Activated T-cell treated with anti-CD3 and anti-CD28 coated beads, Interleukin-2, amount 50 U/mL, for 24 hours (primary cell): ENCODE results near the gene RANBP1.
"Not testable (repeated sequence)": the region's sequence is repeated elsewhere in the genome, so short reads cannot be mapped to it uniquely, and the experiment has no call there.

Source experiments
- DNase-seq: peaks from one replicate; pipeline ENCODE4 v3.0.0-alpha.2; 2020
- H3K27ac Mint-ChIP-seq: 2 replicates; pipeline ENCODE4 v1.8.0; 2020; ENCODE audit warnings: mild to moderate bottlenecking, mixed read lengths
- H3K27me3 Mint-ChIP-seq: 2 replicates; pipeline ENCODE4 v1.8.0; 2020; ENCODE audit warnings: mixed read lengths
- H3K36me3 Mint-ChIP-seq: 2 replicates; pipeline ENCODE4 v1.8.0; 2020; ENCODE audit warnings: low read depth, mixed read lengths
- H3K4me1 Mint-ChIP-seq: 2 replicates; pipeline ENCODE4 v1.8.0; 2020; ENCODE audit warnings: low read depth, mixed read lengths
- H3K4me3 Mint-ChIP-seq: 2 replicates; pipeline ENCODE4 v1.8.0; 2020; ENCODE audit warnings: mild to moderate bottlenecking, moderate library complexity, mixed read lengths
- H3K9me3 Mint-ChIP-seq: 2 replicates; pipeline ENCODE4 v1.8.0; 2020; ENCODE audit warnings: mixed read lengths

The RANBP1 gene

GRCh38 chr22:20115691-20116375 lies at the start of gene RANBP1:
RANBP1 (plus strand) TSS chr22:20116104; CDS start chr22:20116185, 81 bp downstream.
- Mint-ChIP-seq H3K4me1 (peaks cover 68% of the 10 kb centered on the region), H3K9me3 (no peaks in the 10 kb centered on the region), H3K27ac (peak within 1 kb of the TSS; percentile 96), H3K36me3 (peaks cover 92% of the 10 kb centered on the region), H3K27me3 (no peaks in the 10 kb centered on the region), H3K4me3 (peak within 1 kb of the TSS; percentile 90)
- no peak for DNase-seq

GRCh38 chr22:20066617-20067383 lies 49.1 kb upstream of the RANBP1 start:
- Mint-ChIP-seq H3K36me3 (peaks cover 28% of the 10 kb centered on the region), H3K4me1 (no peaks in the 10 kb centered on the region), H3K9me3 (no peaks in the 10 kb centered on the region), H3K27me3 (no peaks in the 10 kb centered on the region), H3K27ac (no peak overlapping the region), H3K4me3 (no peak overlapping the region)
- DNase-seq, result no peak

DNA sequence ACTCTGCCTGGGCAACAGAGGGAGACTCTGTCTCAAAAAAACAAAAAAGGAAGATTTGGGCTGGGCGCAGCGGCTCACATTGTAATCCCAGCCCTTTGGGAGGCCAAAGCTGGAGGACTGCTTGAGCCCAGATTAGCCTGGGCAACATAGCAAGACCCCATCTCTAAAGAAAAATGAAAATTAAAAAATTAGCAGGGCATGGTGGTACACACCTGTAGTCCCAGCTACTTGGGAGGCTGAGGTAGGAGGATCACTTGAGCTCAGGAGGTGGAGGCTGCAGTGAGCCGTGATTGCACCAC lies 48.6 kb upstream of the RANBP1 start:
- H3K36me3 Mint-ChIP-seq, result peaks cover 27% of the 10 kb centered on the region
- H3K27ac Mint-ChIP-seq, DNase-seq, H3K4me1 Mint-ChIP-seq, H3K4me3 Mint-ChIP-seq, H3K9me3 Mint-ChIP-seq, H3K27me3 Mint-ChIP-seq: not testable (repeated sequence)

GRCh38 chr22:20068640-20069039 lies 47.3 kb upstream of the RANBP1 start:
- H3K9me3 Mint-ChIP-seq, result no peaks in the 10 kb centered on the region
- H3K4me3 Mint-ChIP-seq, result no peak overlapping the region
- H3K27ac Mint-ChIP-seq, result no peak overlapping the region
- DNase-seq, result no peak
- H3K27me3 Mint-ChIP-seq, result no peaks in the 10 kb centered on the region
- peaks cover 16% of the 10 kb centered on the region for H3K36me3 Mint-ChIP-seq
- no peaks in the 10 kb centered on the region for H3K4me1 Mint-ChIP-seq

DNA sequence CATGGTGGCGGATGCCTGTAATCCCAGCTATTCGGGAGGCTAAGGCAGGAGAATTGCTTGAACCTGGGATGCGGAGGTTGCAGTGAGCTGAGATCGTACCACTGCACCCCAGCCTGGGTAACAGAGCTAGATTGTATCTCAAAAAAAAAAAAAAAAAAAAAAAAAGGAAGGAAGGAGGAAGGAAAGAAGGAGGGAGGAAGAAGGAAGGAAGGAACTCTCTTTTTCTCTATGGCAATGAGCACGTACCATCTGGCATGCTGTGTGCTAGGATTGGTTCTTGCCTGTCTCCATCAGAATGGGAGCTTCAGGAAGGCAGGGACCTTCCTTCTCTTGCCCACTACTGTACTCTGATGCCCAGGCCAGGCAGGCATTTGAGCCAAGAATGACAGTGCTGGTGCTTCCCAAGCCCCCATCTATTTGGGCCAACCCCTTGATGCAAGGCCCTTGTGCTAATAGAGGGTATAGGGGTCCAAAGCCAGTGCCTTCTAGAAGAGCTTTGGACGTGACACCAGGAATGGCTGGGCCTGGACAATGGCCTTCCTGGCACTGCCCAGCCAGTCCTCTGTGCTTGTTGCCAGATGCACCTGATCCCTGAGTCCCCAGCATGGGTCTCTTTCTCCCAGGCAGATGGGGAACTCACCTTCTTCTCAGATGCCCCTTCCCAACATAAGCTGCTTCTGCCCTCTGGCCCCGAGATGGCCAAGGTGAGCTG lies 46.4 kb upstream of the RANBP1 start:
- no peak overlapping the region for H3K4me3 Mint-ChIP-seq
- peaks cover 8% of the 10 kb centered on the region for H3K36me3 Mint-ChIP-seq
- no peaks in the 10 kb centered on the region for H3K9me3 Mint-ChIP-seq
- H3K27me3 Mint-ChIP-seq, result no peaks in the 10 kb centered on the region
- H3K4me1 Mint-ChIP-seq, result no peaks in the 10 kb centered on the region
- DNase-seq, result no peak
- no peak overlapping the region for H3K27ac Mint-ChIP-seq

DNA sequence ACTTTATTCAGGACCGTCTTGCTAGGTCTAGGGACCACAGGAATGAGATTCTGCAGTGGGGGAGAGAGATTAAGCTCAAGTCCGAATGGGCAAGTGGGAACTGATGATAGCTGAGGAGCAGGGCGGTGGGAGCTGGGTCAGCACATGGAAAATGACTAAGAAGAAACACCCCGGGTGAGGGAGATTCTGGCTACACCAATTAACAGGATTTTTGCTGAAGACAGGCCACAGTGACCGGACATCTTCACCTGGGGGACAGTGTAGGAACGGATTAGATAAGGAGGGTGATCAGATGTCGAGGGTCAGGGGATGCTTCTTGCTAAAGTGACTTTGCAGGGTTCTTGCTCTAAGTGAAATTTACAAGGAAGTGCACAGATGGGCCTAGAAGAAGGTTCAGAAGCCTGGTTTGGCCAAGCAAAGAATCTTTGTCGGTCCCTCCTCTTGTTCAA lies 44.4 kb upstream of the RANBP1 start:
- DNase-seq, result no peak
- no peaks in the 10 kb centered on the region for H3K27me3 Mint-ChIP-seq
- H3K9me3 Mint-ChIP-seq, result no peaks in the 10 kb centered on the region
- H3K27ac Mint-ChIP-seq, result no peak overlapping the region
- no peaks in the 10 kb centered on the region for H3K4me1 Mint-ChIP-seq
- H3K4me3 Mint-ChIP-seq, result no peak overlapping the region
- no peaks in the 10 kb centered on the region for H3K36me3 Mint-ChIP-seq

DNA sequence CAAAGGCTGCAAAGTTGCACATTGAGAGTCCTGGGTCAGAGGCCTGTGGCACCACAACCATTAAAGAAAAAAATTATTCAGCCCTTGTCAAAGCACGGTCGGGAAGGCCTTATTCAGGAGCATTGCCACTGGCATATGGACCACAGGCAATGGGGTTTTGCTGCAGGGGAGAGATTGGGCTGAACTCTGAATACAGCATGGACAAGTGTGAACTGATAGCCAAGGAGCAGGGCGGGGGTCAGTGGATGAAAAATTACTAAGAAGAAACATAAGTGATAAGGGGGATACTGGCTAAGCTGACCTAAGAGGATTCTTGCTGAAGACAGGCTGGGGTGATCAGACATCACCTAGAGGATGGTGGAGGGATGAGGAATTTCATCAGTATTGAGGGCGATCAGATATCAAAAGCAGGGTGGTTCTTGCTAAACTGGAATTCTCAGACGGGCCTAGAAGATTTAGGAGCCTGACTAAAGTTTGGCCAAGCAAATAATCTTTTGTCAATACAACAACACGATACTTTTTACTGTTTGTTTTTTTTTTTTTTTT lies 39.2 kb upstream of the RANBP1 start:
- no peak overlapping the region for H3K27ac Mint-ChIP-seq
- H3K9me3 Mint-ChIP-seq, result no peaks in the 10 kb centered on the region
- H3K4me1 Mint-ChIP-seq, result peaks cover 11% of the 10 kb centered on the region
- no peak for DNase-seq
- H3K4me3 Mint-ChIP-seq, result no peak overlapping the region
- no peaks in the 10 kb centered on the region for H3K27me3 Mint-ChIP-seq
- peaks cover 17% of the 10 kb centered on the region for H3K36me3 Mint-ChIP-seq

DNA sequence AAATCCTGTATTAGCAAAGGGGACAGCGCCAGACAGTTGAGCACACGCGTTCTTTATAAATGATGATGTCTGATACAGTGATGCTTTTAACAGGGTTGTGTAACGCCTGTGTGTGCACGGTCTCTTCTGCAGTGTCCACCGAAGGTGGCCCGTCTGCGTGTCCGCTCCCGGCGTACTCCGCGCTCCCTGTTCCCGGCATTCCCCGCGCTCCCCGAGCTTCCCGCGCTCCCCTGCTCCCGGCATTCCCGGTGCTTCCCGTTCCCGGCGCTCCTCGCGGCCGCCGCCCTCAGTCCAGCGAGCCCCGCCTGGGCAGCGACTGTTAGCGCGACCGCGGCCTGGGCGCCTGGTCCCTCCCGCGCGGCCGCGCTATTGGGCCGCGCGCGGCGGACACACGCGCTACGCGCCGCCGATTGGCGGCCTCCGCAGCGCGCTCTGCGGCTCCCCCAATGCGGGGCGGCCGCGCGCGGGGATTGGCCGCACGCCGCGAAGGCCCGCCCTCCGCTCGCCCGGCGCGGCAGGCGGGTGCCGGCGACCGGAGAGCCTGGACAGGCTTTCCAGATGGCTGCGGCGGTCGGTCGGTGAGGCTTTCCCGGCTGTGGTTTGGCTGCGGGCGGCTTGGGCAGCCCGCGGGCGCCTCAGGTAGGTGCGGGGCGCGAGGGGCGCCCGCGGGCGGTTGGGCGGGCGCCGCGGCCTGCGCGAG lies 36.0 kb upstream of the RANBP1 start, which contains the start of gene DGCR8:
Gene DGCR8 (plus strand): TSS at position 497 of the 700 bp plus-strand sequence. CDS start 5,723 bp downstream, outside the sequence.
- Mint-ChIP-seq H3K27me3 (no peaks in the 10 kb centered on the region), H3K36me3 (peaks cover 43% of the 10 kb centered on the region), H3K9me3 (no peaks in the 10 kb centered on the region), H3K4me1 (peaks cover 39% of the 10 kb centered on the region), H3K4me3 (peak within 1 kb of the TSS; percentile 89), H3K27ac (peak within 1 kb of the TSS; percentile 95)
- peak; percentile 85 for DNase-seq

DNA sequence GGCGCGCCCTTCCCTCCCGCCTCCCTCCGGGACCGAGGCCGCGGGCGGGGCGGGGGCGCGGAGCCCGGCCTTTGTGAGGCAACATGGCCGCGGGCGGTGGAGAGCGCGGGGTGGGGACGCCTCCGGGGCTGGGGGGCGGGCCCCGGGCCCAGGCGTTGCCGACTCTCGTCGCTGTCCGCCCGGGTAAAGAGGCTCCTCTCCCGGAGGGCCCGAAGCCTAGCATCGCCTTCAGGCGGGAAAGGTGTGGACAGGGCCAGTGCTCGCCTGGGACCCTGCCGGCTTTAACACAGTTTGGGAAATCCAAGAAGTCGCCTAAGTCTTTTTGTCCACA lies 35.5 kb upstream of the RANBP1 start:
- peak; percentile 85 for DNase-seq
- H3K27me3 Mint-ChIP-seq, result no peaks in the 10 kb centered on the region
- no peaks in the 10 kb centered on the region for H3K9me3 Mint-ChIP-seq
- H3K4me3 Mint-ChIP-seq, result peak overlapping the region; percentile 89
- H3K36me3 Mint-ChIP-seq, result peaks cover 48% of the 10 kb centered on the region
- peak overlapping the region; percentile 90 for H3K27ac Mint-ChIP-seq
- peaks cover 44% of the 10 kb centered on the region for H3K4me1 Mint-ChIP-seq

GRCh38 chr22:20080776-20081654 lies 34.9 kb upstream of the RANBP1 start:
- Mint-ChIP-seq H3K4me3 (peak overlapping the region; percentile 89), H3K27me3 (no peaks in the 10 kb centered on the region), H3K36me3 (peaks cover 54% of the 10 kb centered on the region), H3K4me1 (peaks cover 44% of the 10 kb centered on the region), H3K27ac (peak overlapping the region; percentile 90), H3K9me3 (no peaks in the 10 kb centered on the region)
- DNase-seq, result peak; percentile 45

DNA sequence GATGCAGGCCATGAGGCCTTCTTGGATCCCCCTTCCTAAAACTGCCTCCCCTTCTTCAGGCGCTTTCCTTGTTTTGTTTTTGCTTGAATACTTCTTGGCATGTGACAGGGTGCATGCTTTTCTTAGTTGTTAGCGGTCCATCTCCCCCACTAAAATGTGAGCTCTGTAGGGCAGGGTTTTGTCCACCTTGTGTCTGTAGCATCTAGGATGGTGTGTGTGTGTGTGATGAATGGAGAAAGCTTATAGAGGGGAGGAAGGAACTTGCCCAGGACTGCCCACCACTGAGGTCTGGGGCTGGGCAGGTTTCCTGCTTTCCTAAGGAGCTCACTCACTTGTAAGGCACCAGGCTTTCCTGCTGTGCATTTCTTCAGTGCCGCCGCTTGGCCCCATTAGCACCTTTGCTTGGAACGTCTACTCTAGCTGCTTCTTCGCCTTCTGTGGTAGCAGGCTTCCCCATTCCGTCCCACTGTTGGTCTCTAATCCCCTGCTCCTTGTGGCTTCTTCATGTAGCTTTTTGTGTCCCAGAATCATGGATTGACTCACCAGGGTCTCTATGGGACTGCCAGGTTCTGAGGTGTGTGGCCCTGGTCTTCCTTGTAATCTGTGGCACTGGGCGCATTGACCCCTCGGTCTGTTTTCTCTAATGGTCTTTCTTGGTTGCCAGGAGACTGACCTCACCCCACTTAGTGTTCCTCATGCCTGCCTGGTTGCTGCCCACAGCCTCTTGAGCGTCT lies 32.6 kb upstream of the RANBP1 start:
- peaks cover 77% of the 10 kb centered on the region for H3K36me3 Mint-ChIP-seq
- H3K27me3 Mint-ChIP-seq, result no peaks in the 10 kb centered on the region
- peak overlapping the region; percentile 69 for H3K27ac Mint-ChIP-seq
- peaks cover 54% of the 10 kb centered on the region for H3K4me1 Mint-ChIP-seq
- no peaks in the 10 kb centered on the region for H3K9me3 Mint-ChIP-seq
- H3K4me3 Mint-ChIP-seq, result peak overlapping the region; percentile 28
- no peak for DNase-seq

DNA sequence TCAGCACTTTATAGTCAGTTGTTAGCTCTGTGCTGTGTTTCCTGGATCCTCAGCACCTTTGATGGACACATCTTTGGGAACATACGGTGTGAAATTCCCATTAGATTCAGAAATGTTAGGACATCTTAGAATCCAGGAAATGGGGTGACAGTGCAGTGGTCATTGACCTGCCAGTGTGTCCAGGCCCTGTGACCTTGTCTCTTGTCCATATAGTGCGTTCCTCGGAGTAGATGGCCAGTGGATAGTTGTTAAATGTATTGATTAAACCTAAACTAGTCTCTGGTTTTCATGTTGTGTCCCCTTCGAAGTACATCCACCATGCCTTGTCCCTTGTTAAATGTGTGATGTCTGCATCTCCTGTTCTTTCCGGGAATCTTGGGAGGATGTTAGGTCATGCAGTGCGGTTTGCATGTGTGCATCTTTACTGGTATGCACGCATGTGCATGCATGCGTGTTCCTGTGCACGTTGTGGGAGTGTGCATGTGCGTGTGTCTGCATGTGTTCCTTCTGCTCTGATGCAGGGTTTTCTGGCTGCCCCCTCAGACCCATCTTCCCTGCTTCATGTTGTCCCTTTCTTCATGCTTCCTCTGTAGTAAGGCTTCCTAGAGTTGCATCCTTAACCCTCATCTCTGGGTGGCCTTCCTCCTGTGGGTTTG lies 31.9 kb upstream of the RANBP1 start:
- Mint-ChIP-seq H3K9me3 (no peaks in the 10 kb centered on the region), H3K4me1 (peaks cover 54% of the 10 kb centered on the region), H3K27ac (peak overlapping the region; percentile 23), H3K36me3 (peaks cover 84% of the 10 kb centered on the region), H3K4me3 (no peak overlapping the region), H3K27me3 (no peaks in the 10 kb centered on the region)
- no peak for DNase-seq
